DMS153 (cell line): ENCODE data around the gene RSAD2.
A peak's percentile ranks its signal among the peaks of the same experiment; 100 is the strongest.
"Not testable (repeated sequence)": the region's sequence is repeated elsewhere in the genome, so short reads cannot be mapped to it uniquely, and the experiment has no call there.

Experiments used
- DNase-seq: peaks from one replicate; lab custom pipeline; 2025; lab: John Stamatoyannopoulos, UW

The RSAD2 gene

GRCh38 chr2:6877402-6878304 lies at the start of gene RSAD2:
Gene RSAD2, plus strand, starts transcription at chr2:6877777. Its CDS starts 24 bp downstream, at chr2:6877801.
- DNase-seq, result peak; percentile 68

- DNase-seq, result no peak
Measured at GRCh38 chr2:6828299-6828584, 49.3 kb upstream of the RSAD2 start.

GRCh38 chr2:6831229-6831628 lies 46.3 kb upstream of the RSAD2 start:
- no peak for DNase-seq

GRCh38 chr2:6832596-6833299 lies 44.8 kb upstream of the RSAD2 start:
- DNase-seq, result no peak

GRCh38 chr2:6833300-6833604 lies 44.3 kb upstream of the RSAD2 start:
- DNase-seq, result no peak

GRCh38 chr2:6834163-6834562 lies 43.4 kb upstream of the RSAD2 start:
- DNase-seq, result no peak

- no peak for DNase-seq
Measured at GRCh38 chr2:6835467-6835866, 42.1 kb upstream of the RSAD2 start.

- no peak for DNase-seq
Measured at GRCh38 chr2:6838673-6839319, 38.8 kb upstream of the RSAD2 start.

- DNase-seq, result no peak
Measured at GRCh38 chr2:6841537-6842287, 35.9 kb upstream of the RSAD2 start.

GRCh38 chr2:6845312-6845711 lies 32.3 kb upstream of the RSAD2 start:
- DNase-seq, result no peak

- DNase-seq, result no peak
Measured at GRCh38 chr2:6845903-6846302, 31.7 kb upstream of the RSAD2 start.

- DNase-seq, result no peak
Measured at GRCh38 chr2:6846540-6846939, 31.0 kb upstream of the RSAD2 start.

GRCh38 chr2:6846967-6847681 lies 30.5 kb upstream of the RSAD2 start:
- no peak for DNase-seq

GRCh38 chr2:6852195-6852594 lies 25.4 kb upstream of the RSAD2 start:
- DNase-seq, result no peak

GRCh38 chr2:6854416-6854815 lies 23.2 kb upstream of the RSAD2 start:
- DNase-seq, result no peak

GRCh38 chr2:6855860-6856547 lies 21.6 kb upstream of the RSAD2 start:
- DNase-seq, result no peak

- no peak for DNase-seq
Measured at GRCh38 chr2:6856548-6856920, 21.0 kb upstream of the RSAD2 start.

GRCh38 chr2:6858466-6859027 lies 19.0 kb upstream of the RSAD2 start:
- DNase-seq, result not testable (repeated sequence)

GRCh38 chr2:6860296-6860695 lies 17.3 kb upstream of the RSAD2 start:
- DNase-seq, result no peak

- DNase-seq, result no peak
Measured at GRCh38 chr2:6863792-6864191, 13.8 kb upstream of the RSAD2 start.

GRCh38 chr2:6864231-6864754 lies 13.3 kb upstream of the RSAD2 start:
- DNase-seq, result no peak
